ENCODE data around the gene LST1.

Gene LST1

DNA sequence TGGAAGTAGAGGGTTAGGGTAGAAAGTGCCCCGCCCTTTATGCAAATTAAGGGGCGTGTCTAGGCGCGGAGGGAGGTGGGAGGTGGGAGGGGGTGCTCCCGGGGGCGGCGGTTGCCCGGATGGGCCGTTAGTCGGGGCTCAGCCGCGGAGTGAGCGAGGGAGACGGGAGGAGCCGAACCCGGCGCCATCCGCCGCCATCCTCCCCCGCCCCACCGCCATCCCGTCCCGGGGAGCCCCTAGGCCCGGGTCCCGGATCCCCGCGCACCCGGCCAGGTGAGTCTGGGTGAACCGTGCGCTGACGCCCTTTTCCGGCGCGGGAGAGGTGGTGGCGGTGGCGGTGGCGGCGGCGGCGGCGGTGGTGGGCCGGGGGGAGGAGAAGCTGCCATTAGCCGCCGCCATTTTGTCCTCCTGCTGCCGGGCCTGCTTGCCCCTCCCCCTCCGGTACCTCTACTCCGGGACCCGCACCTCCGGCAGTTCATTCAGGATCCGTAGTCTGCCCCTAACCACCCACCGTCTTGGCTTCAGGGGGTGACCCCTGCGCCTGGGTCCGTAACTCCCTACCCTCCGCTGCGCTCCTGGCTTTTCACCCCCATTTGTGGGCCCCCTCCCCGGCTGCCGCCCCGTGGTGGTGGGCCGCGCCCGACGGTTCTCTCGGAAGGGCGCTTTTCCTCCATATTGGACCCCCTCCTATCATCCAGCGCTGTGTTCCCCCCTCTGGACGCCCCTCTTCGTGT, 34.7 kb downstream of the LST1 start, which contains the start of gene PRRC2A:
PRRC2A (plus strand) TSS at position 130 of the 734 bp plus-strand sequence. CDS start 2,075 bp downstream, outside the sequence.
- no peak for DNase-seq (ENCODE audit: low spot score)

DNA sequence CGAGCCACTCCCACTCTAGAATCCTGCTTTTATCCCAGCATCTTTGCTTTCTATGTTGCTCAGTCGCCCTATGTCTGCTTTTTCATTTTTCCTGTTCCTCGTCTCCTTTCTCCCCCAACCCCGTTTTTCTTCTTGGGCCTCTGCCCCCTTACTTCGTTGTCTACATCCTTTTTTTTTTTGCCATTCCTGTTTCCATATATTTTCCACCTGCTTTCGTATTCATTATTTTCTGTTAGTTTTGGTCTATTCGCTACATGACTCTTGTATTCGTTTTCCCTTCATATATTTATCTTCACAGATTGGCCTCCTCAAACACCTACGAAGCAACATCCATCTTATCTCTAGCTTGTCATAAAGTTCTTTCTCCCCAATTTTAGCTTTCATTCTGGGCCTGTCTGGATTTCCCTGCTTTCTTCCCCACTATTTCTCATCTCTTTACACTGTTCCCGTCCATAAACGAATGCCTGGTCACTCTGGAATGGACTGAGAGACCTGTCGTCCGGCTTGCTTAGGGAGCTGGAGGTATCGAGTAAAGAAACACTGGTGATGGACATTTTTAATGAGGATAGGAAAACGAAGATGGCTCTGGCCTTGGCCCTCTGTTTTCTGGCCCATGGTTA, 35.4 kb downstream of the LST1 start:
- DNase-seq (ENCODE audit: low spot score): peak; percentile 17

DNA sequence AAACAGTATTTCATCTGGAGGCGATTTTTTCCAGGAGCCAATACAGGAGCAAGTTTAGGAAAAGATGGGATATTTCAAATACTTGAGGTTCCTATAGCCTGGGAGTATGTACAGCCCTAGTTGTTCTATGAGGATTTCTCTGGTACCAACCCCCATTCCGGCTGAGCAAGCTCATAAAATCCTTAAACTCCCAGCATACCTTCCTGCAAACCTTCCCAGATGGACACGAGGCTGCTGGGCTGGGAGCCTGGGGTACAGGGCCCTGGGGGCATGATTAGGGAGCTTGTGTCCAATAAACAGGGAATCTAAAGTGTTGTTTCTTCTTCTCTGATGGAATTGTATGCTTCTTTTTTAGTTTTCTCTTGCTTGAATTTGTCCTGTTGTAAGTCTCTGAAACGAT, 35.9 kb downstream of the LST1 start:
- peak; percentile 20 for DNase-seq (ENCODE audit: low spot score)

DNA sequence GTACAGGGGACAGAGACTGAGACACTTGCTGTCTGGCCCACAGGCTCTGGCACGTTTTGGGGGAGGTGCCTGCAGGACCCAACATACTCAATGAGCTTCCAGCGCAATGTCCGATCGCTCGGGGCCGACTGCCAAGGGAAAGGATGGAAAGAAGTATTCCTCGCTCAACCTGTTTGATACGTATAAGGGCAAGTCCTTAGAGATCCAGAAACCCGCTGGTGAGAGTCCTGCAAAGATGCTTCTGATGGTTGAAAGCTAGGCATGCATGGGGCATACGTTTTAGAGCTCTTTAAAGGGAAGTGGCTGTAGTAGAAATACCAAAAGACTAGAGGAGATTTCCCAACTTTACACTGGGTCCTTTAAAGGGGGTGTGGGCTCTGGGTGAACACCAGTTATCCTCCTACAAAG, 36.6 kb downstream of the LST1 start:
- DNase-seq (ENCODE audit: low spot score): no peak

DNA sequence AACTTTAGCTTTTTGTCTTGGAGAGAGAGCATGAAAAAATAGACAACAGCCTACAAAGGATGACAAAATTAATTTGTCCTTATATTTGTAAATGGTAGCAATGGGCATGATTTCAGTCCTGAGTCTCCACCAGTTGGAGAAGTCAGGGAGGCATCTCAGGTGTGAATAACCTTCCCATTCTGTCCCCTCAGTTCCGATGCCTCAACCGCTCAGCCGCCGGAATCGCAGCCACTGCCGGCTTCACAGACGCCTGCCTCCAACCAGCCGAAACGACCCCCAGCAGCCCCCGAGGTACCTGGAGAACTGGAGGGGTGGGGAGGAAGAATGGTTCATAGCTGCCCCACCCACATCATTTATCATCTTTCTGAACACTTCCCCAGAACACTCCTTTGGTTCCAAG, 38.0 kb downstream of the LST1 start:
- no peak for DNase-seq (ENCODE audit: low spot score)

DNA sequence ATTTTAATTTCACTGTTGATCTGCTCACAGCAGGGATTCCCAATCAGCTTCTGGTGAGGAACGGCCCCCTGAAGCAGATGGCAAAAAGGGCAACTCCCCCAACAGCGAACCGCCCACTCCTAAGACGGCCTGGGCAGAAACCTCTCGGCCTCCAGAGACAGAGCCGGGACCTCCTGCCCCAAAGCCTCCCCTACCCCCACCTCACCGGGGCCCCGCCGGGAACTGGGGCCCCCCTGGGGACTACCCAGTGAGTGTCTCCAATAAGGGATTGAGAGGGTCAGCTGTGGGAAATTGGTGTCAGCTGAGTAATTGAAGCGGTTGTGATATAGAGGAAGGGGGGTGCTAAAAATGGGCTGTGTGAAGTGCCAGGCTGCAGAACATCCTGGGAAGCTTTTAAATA, 40.9 kb downstream of the LST1 start:
- no peak for DNase-seq (ENCODE audit: low spot score)

DNA sequence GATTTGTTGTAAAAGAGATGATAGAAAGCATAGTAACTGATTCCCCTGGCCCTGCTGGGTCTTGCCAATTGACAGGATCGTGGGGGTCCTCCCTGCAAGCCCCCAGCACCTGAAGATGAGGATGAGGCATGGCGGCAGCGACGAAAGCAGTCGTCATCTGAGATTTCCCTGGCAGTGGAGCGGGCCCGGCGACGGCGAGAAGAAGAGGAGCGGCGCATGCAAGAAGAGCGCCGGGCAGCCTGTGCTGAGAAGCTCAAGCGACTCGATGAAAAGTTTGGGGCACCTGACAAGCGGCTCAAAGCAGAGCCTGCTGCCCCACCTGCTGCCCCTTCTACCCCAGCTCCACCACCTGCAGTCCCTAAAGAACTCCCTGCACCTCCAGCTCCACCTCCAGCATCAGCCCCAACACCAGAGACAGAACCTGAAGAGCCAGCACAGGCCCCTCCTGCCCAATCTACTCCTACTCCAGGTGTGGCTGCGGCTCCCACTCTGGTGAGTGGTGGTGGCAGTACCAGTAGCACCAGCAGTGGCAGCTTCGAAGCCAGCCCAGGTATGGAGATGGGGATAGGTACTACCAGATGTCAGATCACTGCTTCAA, 41.7 kb downstream of the LST1 start:
- DNase-seq (ENCODE audit: low spot score): no peak

DNA sequence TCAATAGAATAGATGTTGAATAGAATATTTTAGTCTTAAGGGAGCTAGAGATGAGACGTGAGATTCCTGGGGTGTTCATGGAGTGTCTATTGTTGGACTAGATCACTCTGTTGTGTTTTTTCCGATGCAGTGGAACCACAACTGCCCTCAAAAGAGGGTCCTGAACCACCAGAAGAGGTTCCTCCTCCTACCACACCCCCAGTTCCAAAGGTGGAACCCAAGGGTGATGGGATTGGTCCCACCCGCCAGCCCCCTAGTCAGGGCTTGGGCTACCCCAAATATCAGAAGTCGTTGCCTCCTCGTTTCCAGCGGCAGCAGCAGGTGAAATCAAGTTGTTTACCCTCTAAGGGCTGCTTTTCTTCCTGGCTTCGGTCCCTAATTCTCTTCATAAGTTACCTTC, 42.9 kb downstream of the LST1 start:
- no peak for DNase-seq (ENCODE audit: low spot score)

DNA sequence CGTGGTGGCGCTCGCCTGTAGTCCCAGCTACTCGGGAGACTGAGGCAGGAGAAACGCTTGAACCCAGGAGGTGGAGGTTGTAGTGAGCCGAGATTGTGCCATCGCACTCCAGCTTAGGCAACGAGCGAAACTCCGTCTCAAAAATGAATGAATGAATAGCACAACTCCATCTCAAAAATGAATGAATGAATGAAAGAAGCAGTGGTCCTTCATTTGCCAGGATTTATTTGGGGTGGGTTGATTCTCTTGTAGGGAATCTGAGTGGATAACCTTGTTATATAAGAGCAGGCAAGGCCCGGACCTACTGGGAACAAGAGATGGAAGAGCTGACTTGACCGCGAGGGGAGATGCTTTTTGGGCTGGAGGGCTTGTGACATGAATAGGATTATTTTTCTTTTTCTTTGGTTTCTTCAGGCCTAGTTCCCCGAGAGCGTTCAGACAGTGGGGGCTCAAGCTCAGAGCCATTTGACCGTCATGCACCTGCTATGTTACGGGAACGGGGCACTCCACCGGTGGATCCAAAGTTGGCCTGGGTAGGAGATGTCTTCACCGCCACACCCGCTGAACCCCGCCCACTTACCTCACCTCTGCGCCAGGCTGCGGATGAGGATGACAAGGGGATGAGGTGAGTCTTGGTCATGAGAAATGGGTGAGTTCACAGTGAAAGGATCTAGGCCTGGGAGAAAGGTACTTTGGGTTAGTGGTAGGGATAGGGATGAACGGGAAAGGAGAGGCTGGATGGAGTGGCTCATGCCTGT, 44.3 kb downstream of the LST1 start:
- no peak for DNase-seq (ENCODE audit: low spot score)

DNA sequence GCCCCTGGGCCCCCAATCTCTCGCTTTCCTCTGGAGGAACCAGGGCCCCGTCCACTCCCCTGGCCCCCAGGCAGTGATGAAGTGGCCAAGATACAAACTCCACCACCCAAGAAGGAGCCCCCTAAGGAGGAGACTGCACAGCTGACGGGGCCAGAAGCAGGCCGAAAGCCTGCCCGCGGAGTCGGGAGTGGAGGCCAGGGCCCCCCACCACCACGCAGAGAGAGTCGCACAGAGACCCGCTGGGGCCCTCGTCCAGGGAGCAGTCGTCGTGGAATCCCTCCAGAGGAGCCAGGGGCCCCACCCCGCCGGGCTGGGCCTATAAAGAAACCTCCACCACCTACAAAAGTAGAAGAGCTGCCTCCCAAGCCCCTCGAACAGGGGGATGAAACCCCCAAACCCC, 45.1 kb downstream of the LST1 start:
- DNase-seq (ENCODE audit: low spot score): no peak

DNA sequence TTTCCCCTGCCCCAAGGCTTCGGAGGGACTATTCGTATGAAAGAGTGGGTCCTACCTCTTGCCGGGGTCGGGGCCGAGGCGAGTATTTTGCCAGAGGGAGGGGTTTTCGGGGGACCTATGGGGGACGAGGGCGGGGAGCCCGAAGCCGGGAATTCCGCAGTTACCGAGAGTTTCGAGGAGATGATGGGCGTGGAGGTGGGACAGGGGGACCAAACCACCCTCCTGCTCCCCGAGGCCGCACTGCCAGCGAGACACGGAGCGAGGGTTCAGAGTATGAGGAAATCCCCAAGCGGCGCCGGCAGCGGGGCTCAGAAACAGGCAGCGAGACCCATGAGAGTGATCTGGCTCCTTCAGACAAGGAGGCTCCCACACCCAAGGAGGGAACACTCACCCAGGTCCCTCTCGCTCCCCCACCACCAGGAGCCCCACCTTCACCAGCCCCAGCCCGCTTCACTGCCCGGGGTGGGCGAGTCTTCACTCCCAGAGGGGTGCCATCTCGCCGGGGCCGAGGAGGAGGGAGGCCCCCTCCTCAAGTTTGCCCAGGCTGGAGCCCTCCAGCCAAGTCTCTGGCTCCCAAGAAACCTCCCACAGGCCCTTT, 45.7 kb downstream of the LST1 start:
- no peak for DNase-seq (ENCODE audit: low spot score)

DNA sequence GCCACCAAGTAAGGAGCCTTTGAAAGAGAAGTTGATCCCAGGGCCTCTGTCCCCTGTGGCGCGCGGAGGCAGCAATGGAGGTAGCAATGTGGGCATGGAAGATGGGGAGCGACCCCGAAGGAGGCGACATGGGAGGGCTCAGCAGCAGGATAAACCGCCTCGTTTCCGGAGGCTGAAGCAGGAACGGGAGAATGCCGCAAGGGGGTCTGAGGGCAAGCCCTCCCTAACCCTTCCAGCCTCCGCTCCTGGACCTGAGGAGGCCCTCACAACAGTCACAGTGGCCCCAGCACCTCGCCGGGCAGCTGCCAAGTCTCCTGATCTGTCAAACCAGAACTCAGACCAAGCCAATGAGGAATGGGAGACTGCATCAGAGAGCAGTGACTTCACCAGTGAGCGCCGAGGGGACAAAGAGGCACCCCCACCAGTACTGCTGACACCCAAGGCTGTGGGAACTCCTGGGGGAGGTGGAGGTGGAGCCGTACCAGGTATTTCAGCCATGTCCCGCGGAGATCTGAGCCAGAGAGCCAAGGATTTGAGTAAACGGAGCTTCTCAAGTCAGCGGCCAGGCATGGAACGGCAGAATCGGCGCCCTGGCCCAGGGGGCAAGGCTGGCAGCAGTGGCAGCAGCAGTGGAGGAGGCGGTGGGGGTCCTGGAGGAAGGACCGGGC, 46.3 kb downstream of the LST1 start:
- DNase-seq (ENCODE audit: low spot score): no peak

DNA sequence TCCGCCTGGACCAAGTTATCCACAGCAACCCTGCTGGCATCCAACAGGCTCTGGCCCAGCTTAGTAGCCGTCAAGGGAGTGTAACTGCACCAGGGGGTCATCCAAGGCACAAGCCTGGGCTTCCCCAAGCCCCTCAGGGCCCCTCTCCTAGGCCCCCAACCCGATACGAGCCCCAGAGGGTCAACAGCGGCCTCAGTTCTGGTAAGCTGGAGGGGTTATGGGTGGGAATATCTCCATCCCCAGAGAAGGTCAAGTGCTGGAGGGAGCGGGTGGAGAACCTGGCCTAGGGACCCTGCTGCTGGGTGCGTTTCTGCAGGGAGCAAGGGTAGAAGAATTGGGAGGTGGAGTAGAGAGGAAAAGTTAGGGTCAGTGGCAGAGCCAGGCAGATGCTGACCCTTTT, 47.4 kb downstream of the LST1 start:
- DNase-seq (ENCODE audit: low spot score): no peak

DNA sequence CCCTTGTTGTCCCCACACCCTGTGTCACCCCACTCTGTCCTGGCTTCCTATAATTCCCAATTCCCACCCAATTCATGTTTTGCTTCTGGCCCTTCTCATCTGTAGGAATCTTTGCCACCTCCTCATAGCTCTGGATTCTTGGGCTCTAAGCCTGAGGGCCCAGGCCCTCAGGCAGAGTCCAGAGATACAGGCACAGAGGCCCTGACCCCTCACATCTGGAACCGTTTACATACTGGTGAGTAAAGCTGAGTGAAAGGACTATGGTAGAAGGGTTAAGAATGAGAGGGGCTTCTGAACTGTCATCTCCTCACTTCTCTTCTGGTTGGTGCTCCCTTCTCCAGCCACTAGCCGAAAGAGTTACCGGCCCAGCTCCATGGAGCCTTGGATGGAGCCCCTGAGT, 48.1 kb downstream of the LST1 start:
- DNase-seq (ENCODE audit: low spot score): no peak

DNA sequence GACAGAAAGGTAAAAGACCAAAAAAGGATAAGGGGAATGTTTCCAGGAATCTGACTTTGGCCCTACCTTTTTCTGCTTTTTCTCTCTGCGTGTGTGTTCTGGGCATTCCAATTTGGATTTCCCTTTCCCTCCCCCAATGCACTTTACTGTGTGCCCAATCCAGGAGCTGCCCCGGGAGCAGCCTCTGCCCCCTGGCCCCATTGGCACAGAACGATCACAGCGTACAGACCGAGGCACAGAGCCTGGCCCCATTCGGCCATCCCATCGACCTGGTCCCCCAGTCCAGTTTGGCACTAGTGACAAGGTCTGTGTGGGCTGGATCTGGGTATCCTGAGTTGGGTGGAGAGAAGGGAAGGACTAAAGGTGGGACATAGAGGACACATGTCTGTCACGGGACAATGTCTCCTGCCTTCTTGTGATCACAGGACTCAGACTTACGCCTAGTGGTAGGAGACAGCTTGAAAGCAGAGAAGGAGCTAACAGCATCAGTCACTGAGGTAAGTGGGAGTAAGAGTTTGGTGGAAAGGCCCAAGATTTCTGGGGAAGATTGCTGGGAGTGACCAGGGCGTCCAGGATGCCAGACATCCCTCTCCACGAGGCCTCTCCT, 49.0 kb downstream of the LST1 start:
- no peak for DNase-seq (ENCODE audit: low spot score)

DNA sequence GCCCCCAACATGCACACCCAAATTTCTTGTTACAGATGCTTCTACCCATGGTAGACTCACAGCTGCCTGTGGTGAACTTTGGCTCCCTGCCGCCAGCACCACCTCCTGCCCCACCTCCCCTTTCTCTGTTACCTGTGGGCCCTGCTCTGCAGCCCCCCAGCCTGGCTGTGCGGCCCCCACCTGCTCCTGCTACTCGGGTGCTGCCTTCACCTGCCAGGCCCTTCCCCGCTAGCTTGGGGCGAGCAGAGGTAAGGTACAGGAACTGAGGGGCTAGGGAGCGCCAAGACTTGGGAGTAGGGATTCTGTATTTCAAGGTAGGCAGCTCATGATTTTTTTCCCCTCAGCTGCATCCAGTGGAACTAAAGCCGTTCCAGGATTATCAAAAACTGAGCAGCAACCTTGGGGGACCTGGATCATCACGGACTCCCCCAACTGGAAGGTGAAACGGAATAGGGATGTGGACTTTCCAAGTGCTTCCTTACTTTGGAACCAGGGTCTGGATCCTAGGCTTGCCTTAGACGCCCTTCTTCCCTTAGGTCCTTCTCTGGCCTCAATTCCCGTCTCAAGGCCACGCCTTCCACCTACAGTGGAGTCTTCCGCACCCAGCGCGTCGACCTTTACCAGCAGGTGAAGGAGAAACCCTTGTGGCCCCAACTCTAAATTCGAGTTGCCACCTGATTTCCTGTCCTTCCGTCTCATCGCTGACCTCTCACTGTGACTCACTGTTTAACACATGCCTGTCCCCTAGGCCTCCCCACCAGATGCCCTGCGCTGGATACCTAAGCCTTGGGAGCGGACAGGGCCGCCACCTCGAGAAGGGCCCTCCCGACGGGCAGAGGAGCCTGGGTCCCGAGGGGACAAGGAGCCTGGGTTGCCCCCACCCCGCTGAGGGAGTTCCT, 50.9 kb downstream of the LST1 start:
- no peak for DNase-seq (ENCODE audit: low spot score)
